ENCODE data around the gene PSORS1C2.
A peak's percentile ranks its signal among the peaks of the same experiment; 100 is the strongest.
"Not testable (repeated sequence)": the region's sequence is repeated elsewhere in the genome, so short reads cannot be mapped to it uniquely, and the experiment has no call there.

The PSORS1C2 gene

GRCh38 chr6:31138982-31139381, at the start of gene PSORS1C2:
Gene PSORS1C2, minus strand, starts transcription at chr6:31139066. Its CDS starts 40 bp downstream, at chr6:31139026.
- ChIA-PET POLR2A (ENCODE audit: low non-redundant PET) (no interaction called here), CTCF (interaction anchor here (0.7 to 2.8 kb wide), 4 partner anchors 10 to 228 kb away, joined by 3 to 20 read pairs (median 4); no protein-coding TSS in a partner anchor)
- DNase-seq (ENCODE audit: low spot score) = no peak
- H3K27ac ChIP-seq = peak within 1 kb of the TSS; percentile 39; the same call in 1 of the 2 replicates
- no peak for TF ChIP-seq CTCF (conservative IDR thresholded peaks at IDR 0.05; ENCODE audit: low read depth)

GRCh38 chr6:31187780-31188194, 48.9 kb upstream of the PSORS1C2 start:
- no peak for DNase-seq (ENCODE audit: low spot score)
- no peak for TF ChIP-seq CTCF (conservative IDR thresholded peaks at IDR 0.05; ENCODE audit: low read depth)
- CTCF ChIA-PET = no interaction called here
- POLR2A ChIA-PET (ENCODE audit: low non-redundant PET) = no interaction called here
- peak overlapping the region; percentile 100 for H3K27ac ChIP-seq

- peak overlapping the region; percentile 100 for H3K27ac ChIP-seq
- no peak for DNase-seq (ENCODE audit: low spot score)
- CTCF ChIA-PET = no interaction called here
- no peak for TF ChIP-seq CTCF (conservative IDR thresholded peaks at IDR 0.05; ENCODE audit: low read depth)
- POLR2A ChIA-PET (ENCODE audit: low non-redundant PET) = no interaction called here
Measured at GRCh38 chr6:31186052-31186734, 47.3 kb upstream of the PSORS1C2 start.

- POLR2A ChIA-PET (ENCODE audit: low non-redundant PET); CTCF ChIA-PET; DNase-seq (ENCODE audit: low spot score): not testable (repeated sequence)
- peak overlapping the region; percentile 100 for H3K27ac ChIP-seq
Measured at GRCh38 chr6:31185695-31186051, 46.8 kb upstream of the PSORS1C2 start.

GRCh38 chr6:31183859-31184258, 45.0 kb upstream of the PSORS1C2 start:
- 0 out of 2 replicates have a peak overlapping the region, but pooled peaks have one; percentile 36 for H3K27ac ChIP-seq

GRCh38 chr6:31183287-31183686, 44.4 kb upstream of the PSORS1C2 start:
- CTCF ChIA-PET = interaction anchor here (0.7 to 0.9 kb wide), 2 partner anchors 104 to 213 kb away, joined by 3 read pairs; no protein-coding TSS in a partner anchor
- DNase-seq (ENCODE audit: low spot score); POLR2A ChIA-PET (ENCODE audit: low non-redundant PET); H3K27ac ChIP-seq: not testable (repeated sequence)

More at GRCh38 chr6:31183859-31184258, 45.0 kb upstream of the PSORS1C2 start:
- POLR2A ChIA-PET (ENCODE audit: low non-redundant PET); DNase-seq (ENCODE audit: low spot score): not testable (repeated sequence)
- CTCF ChIA-PET = interaction anchor here (0.9 kb wide), 1 partner anchor 104 kb away, joined by 3 read pairs; no protein-coding TSS in a partner anchor

GRCh38 chr6:31180500-31180899, 41.6 kb upstream of the PSORS1C2 start:
- CTCF ChIA-PET = no interaction called here
- H3K27ac ChIP-seq = no peak overlapping the region
- POLR2A ChIA-PET (ENCODE audit: low non-redundant PET) = no interaction called here
- no peak for DNase-seq (ENCODE audit: low spot score)
- no peak for TF ChIP-seq CTCF (conservative IDR thresholded peaks at IDR 0.05; ENCODE audit: low read depth)

- no peak overlapping the region for H3K27ac ChIP-seq
- CTCF ChIA-PET = no interaction called here
- no peak for DNase-seq (ENCODE audit: low spot score)
- POLR2A ChIA-PET (ENCODE audit: low non-redundant PET) = no interaction called here
- no peak for TF ChIP-seq CTCF (conservative IDR thresholded peaks at IDR 0.05; ENCODE audit: low read depth)
Measured at GRCh38 chr6:31179896-31180295, 41.0 kb upstream of the PSORS1C2 start.

Measured in RWPE1 (cell line).